Right cardiac atrium (tissue), 5 donors: ENCODE results near the gene ERC1. TPM values are rescaled to one million over a fixed set of nuclear protein-coding genes. Genes with fewer than 3 reads are reported as not detected.

ENCODE experiments used
- ATAC-seq, 2 donors: fragments of 200-7000 bp; cut with Tn5 transposase; one replicate each; pipeline versions ENCODE4 v1.8.0 to v1.9.1; 2020; ENCODE audit warnings: moderate library complexity in 2 of 2, mild to moderate bottlenecking in 1 of 2
- DNase-seq, 3 donors: peaks; one replicate each; pipeline ENCODE4 v3.0.0-alpha.2; 2020
- H3K27ac ChIP-seq: one replicate; pipeline ENCODE4 v1.5.1; 2013; ENCODE audit warnings: mild to moderate bottlenecking, low read length, control low read depth, moderate library complexity
- H3K27me3 ChIP-seq: one replicate; pipeline ENCODE4 v1.6.1; 2013; ENCODE audit not compliant: control insufficient read depth, insufficient read depth
- H3K4me1 ChIP-seq: one replicate; pipeline ENCODE4 v1.6.1; 2013; ENCODE audit warnings: low read length; ENCODE audit not compliant: control insufficient read depth, insufficient read depth
- H3K4me3 ChIP-seq: one replicate; pipeline ENCODE4 v1.5.1; 2013; ENCODE audit warnings: low read length, control low read depth
- H3K9me3 ChIP-seq: one replicate; pipeline ENCODE4 v1.6.1; 2013; ENCODE audit warnings: low read length; ENCODE audit not compliant: control insufficient read depth
- WGBS: extraction: QIAGEN DNeasy Blood & Tissue Kit; methylation state at CpG from one replicate; pipeline ENCODE4 v1.1.7; 2013; 5-methylcytosine and 5-hydroxymethylcytosine counted together
- intact Hi-C, 4 donors: fragments of 100-400 bp; cut with DNase I; formaldehyde crosslinking; loops; one replicate each; pipeline versions ENCODE4 v1.11.0 to v1.14.0; 2022 to 2023
- polyA plus RNA-seq: library from polyadenylated mRNA; stranded (reverse); fragments of 200-250 nt; gene quantifications from one replicate; pipeline ENCODE4 v1.2.3, GENCODE V29; 2013
- total RNA-seq, 4 donors: library from RNA; stranded (reverse); fragmentation: NEBNext Ultra II Directional; extraction: Animal tissue kit (Norgen Biotek cat#: 25700); gene quantifications; one replicate each; pipeline ENCODE4 v1.2.1, GENCODE V29; 2021
- donor health status: healthy with polysubstance abuse.
- donor health status: DM: no; HTN: yes; CAD: no.
- donor health status: DM: no; HTN: no; CAD: no.
- donor health status: DM: no; HTN: yes; CAD: no; lungs with severe emphysema.
- donor health status: DM: yes; HTN: yes; CAD: no.

The ERC1 gene
- total and polyA plus RNA-seq, 5 donors = 15.0 to 71.4 (median 62.9) TPM

GRCh38 chr12:1291601-1292332, 300.7 kb downstream of the ERC1 start:
- ATAC-seq (no peak), DNase-seq (peak in 1 of 3 donors; percentile 43)
- H3K27ac ChIP-seq = no peak overlapping the region
- H3K27me3 ChIP-seq = no peaks in the 10 kb centered on the region
- H3K4me3 ChIP-seq = no peak overlapping the region
- WGBS = 49% methylated on average over 8 of the region's 8 CpGs
- no peaks in the 10 kb centered on the region for H3K9me3 ChIP-seq
- H3K4me1 ChIP-seq = no peaks in the 10 kb centered on the region
- intact Hi-C loops = loop anchor here in 1 of 4 donors (10.0 kb wide), 1 partner anchor 293 kb away; no protein-coding TSS in a partner anchor

DNA sequence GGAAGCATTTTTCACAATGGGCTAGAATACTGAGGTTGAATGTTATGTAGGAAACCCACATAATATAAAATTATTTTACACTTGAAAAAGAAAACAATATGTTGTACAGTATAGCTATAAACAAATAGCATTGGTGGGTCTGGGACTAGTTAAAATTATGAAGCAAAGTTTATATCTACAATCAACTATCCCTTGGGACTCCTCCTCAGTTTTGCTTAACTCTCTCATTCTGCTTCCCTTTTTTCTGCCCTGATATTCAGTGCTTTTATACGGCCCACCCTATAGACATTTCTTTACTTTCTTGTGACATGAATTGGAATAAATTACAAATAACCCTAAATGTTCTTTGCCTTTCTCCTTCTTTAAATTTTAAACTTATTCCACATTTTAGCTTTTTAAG, 302.9 kb downstream of the ERC1 start:
- Histone ChIP-seq H3K4me3 (no peak overlapping the region), H3K27ac (no peak overlapping the region), H3K4me1 (no peaks in the 10 kb centered on the region), H3K27me3 (no peaks in the 10 kb centered on the region), H3K9me3 (no peaks in the 10 kb centered on the region)
- DNase-seq (no peak), ATAC-seq (no peak)
- 50% methylated on average over 1 of the region's 1 CpG for WGBS
- intact Hi-C loops = loop anchor here in 1 of 4 donors (10.0 kb wide), 1 partner anchor 291 kb away; no protein-coding TSS in a partner anchor

DNA sequence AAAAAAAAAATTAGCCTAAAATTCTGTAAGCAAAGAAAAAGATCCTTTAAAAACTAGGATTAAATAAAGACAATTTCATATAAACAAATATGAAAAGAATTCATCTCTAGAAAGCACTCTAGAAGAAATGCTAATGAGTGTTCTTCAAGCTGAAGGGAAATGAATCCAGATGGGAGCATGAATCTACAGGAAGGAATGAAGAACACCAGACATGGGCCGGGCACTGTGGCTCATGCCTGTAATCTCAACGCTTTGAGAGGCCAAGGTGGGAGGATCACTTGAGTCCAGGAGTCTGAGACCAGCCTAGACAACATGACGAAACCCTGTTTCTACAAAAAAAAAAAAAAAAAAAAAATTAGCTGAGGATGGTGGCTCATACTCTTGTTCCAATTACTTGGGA, 306.2 kb downstream of the ERC1 start:
- intact Hi-C loops = loop anchor here in 1 of 4 donors (10.0 kb wide), 1 partner anchor 288 kb away; no protein-coding TSS in a partner anchor
- WGBS = 98% methylated on average over 3 of the region's 3 CpGs
- ATAC-seq (no peak), DNase-seq (no peak)
- no peaks in the 10 kb centered on the region for H3K27me3 ChIP-seq
- no peaks in the 10 kb centered on the region for H3K4me1 ChIP-seq
- H3K9me3 ChIP-seq = no peaks in the 10 kb centered on the region
- no peak overlapping the region for H3K27ac ChIP-seq
- no peak overlapping the region for H3K4me3 ChIP-seq

DNA sequence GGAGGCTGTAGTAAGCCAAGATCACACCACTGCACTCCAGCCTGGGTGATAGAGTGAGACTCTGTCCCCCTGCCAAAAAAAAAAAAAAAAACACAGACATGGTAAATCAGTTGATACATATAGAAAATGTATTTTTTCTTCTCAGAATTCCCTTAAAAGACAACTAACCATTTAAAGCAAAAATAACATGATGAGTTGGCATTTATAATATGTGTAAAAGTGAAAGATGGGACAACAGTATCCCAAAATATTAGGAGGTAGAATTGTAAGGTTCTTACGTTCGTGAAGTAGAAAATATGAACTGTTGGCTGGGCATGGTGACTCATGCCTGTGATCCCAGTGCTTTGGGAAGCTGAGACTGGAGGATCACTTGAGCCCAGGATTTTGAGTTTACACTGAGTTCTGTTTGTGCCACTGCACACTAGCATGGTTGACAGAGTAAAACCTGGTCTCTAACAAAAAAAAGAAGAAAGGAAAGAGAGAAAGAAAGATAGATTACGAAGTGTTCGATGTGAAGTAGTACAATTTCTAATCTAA, 306.7 kb downstream of the ERC1 start:
- H3K9me3 ChIP-seq = no peaks in the 10 kb centered on the region
- ATAC-seq = no peak
- H3K27me3 ChIP-seq = no peaks in the 10 kb centered on the region
- H3K4me3 ChIP-seq = no peak overlapping the region
- 93% methylated on average over 4 of the region's 4 CpGs for WGBS
- no peak for DNase-seq
- no peak overlapping the region for H3K27ac ChIP-seq
- H3K4me1 ChIP-seq = no peaks in the 10 kb centered on the region
- intact Hi-C loops = loop anchor here in 1 of 4 donors (10.0 kb wide), 1 partner anchor 287 kb away; no protein-coding TSS in a partner anchor

GRCh38 chr12:1300460-1300859, 309.4 kb downstream of the ERC1 start:
- H3K9me3 ChIP-seq = no peaks in the 10 kb centered on the region
- H3K27me3 ChIP-seq = no peaks in the 10 kb centered on the region
- intact Hi-C loops = no loop called here
- WGBS = 96% methylated on average over 2 of the region's 2 CpGs
- peaks cover 2% of the 10 kb centered on the region for H3K4me1 ChIP-seq
- ATAC-seq (no peak), DNase-seq (no peak)
- H3K27ac ChIP-seq = no peak overlapping the region
- no peak overlapping the region for H3K4me3 ChIP-seq

DNA sequence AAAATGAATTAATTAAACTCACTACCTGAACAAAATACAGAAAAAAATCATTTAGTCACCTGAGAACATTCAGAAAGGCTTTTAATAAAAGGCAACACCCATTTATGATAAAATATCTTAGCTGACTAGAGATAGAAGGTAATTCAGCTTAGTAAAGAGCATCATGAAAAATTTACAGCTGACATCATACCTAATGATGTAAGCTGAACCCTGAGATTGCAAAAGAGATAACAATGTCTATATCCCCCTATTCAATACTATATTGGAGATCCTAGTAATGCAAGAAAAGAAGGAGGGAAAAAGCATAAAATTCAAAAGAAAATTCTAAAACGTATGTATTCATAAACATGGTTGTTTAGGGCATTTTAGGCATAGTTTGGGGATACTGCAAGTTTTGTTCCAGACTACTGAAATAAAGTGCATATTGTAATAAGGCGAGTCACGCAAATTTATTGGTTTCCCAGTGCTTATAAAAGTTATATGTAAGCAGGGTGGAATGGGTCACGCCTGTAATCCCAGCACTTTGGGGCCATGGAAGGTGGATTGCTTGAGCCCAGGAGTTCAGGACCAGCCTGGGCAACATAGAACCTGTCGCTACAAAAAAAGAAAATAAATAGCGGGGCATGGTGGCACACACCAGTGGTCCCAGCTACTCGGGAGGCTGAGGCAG, 311.3 kb downstream of the ERC1 start:
- 96% methylated on average over 7 of the region's 7 CpGs for WGBS
- ATAC-seq (no peak), DNase-seq (no peak)
- no peak overlapping the region for H3K4me3 ChIP-seq
- no peaks in the 10 kb centered on the region for H3K27me3 ChIP-seq
- no peak overlapping the region for H3K27ac ChIP-seq
- peaks cover 3% of the 10 kb centered on the region for H3K4me1 ChIP-seq
- intact Hi-C loops = no loop called here
- no peaks in the 10 kb centered on the region for H3K9me3 ChIP-seq

GRCh38 chr12:1305063-1305434, 314.0 kb downstream of the ERC1 start:
- no peaks in the 10 kb centered on the region for H3K9me3 ChIP-seq
- peak overlapping the region; percentile 45 for H3K27ac ChIP-seq
- H3K4me3 ChIP-seq = no peak overlapping the region
- H3K4me1 ChIP-seq = peaks cover 7% of the 10 kb centered on the region
- DNase-seq = peak in 1 of 3 donors; percentile 21
- WGBS = 72% methylated on average over 3 of the region's 3 CpGs
- no peaks in the 10 kb centered on the region for H3K27me3 ChIP-seq
- intact Hi-C loops = no loop called here
- ATAC-seq = peak; percentile 18 to 65

DNA sequence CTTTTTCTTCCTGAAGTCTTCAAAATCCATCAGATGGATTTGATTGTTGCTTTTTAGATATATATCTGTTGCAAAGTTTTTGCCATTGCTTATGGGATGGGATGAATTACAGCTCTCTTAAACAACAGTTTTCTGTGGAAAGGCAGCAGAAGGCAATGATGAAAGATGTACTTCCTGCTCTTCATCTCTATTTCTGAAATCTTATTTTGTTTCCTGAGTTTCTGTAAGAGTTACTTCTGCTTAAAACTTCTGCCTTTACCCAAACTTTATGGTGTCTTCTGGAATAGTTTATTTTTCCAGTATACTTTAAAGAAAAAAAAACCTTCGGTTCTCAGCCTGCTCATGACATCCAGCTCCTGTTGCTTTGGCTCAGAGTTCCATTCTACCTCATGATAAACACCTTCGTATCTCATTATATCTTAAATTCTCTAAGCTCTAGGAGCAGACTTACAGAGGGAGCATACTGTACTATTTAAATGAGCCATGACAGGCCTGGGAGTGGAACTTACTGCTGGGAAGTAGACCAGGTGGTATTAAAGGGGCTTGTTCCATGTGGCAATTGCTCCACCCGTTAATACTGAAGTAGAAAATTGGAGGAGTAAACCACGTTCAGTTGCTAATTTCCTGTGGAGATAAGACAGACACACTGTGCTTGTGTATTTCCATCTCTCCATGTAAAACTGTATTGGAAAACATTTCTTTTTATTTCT, 314.9 kb downstream of the ERC1 start:
- intact Hi-C loops = no loop called here
- ATAC-seq (peak; percentile 69 to 72), DNase-seq (no peak)
- H3K4me3 ChIP-seq = no peak overlapping the region
- H3K27me3 ChIP-seq = no peaks in the 10 kb centered on the region
- H3K4me1 ChIP-seq = peaks cover 12% of the 10 kb centered on the region
- H3K27ac ChIP-seq = peak overlapping the region; percentile 52
- H3K9me3 ChIP-seq = no peaks in the 10 kb centered on the region
- WGBS = 20% methylated on average over 4 of the region's 4 CpGs

DNA sequence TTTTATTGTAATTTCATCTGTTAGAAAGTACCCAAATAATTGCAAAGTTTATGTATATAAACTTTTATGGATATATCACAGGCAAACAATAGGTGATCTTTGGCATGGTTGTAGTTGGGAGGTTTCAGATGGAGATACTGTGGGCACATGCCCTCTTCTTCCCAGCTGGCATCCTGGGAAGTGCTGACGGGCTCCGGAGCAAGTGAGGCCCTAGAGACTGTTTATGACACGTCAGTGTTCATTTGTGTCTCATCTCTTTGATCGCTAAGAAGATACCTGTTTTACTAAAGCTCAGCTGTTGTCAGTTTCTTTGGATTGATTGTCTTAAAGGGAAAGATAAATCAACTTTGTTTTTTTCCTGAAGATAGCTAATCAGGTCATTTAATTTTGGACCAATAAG, 315.8 kb downstream of the ERC1 start:
- intact Hi-C loops = no loop called here
- H3K4me1 ChIP-seq = peaks cover 12% of the 10 kb centered on the region

DNA sequence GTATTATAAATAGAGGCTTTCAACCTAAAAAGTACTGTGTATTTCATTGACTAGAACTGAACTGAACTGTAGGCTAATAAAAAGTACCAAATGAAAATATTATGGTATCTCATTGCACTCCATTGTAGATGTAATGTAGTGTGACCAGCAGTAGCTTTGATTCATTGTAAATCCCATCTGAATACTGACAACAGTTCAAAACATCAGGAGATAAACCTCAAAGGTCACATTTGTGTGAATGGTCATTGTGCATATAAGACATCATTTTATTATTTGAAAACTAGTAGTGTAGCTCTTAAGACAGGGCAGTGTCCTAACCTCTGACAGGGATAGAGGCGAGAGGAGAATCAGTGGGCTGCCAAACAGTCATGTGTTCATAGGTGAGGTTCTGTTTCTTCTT, 316.8 kb downstream of the ERC1 start:
- intact Hi-C loops = no loop called here
- Histone ChIP-seq H3K4me1 (peaks cover 12% of the 10 kb centered on the region), H3K9me3 (no peaks in the 10 kb centered on the region), H3K27ac (no peak overlapping the region), H3K27me3 (no peaks in the 10 kb centered on the region), H3K4me3 (no peak overlapping the region)
- ATAC-seq = no peak
- 90% methylated on average over 1 of the region's 1 CpG for WGBS
- DNase-seq = no peak

More for the DNA sequence above, 315.8 kb downstream of the ERC1 start:
- Histone ChIP-seq H3K27ac (no peak overlapping the region), H3K4me3 (no peak overlapping the region), H3K9me3 (no peaks in the 10 kb centered on the region), H3K27me3 (no peaks in the 10 kb centered on the region)
- ATAC-seq (peak in 1 of 2 donors; percentile 62), DNase-seq (no peak)
- WGBS = 52% methylated on average over 4 of the region's 4 CpGs

- H3K9me3 ChIP-seq = no peaks in the 10 kb centered on the region
- no peak overlapping the region for H3K27ac ChIP-seq
- whole genome bisulfite sequencing = 76% methylated on average over 8 of the region's 8 CpGs
- no peak overlapping the region for H3K4me3 ChIP-seq
- no peak for ATAC-seq
- H3K4me1 ChIP-seq = peaks cover 12% of the 10 kb centered on the region
- intact Hi-C loops = no loop called here
- no peaks in the 10 kb centered on the region for H3K27me3 ChIP-seq
- no peak for DNase-seq
Measured at GRCh38 chr12:1309613-1310012, 318.6 kb downstream of the ERC1 start.
